AG10803 (cell line): ENCODE data around the gene EPC2.

ENCODE experiments used
- DNase-seq: peaks from one replicate; pipeline ENCODE4 v3.0.0; 2010; ENCODE audit warnings: low read depth
- H3K4me3 ChIP-seq: 2 replicates; pipeline ENCODE4 v1.5.1; 2011; ENCODE audit warnings: mild to moderate bottlenecking, low read length, control low read depth
- TF ChIP-seq, protein P1 (sequence below): conservative IDR thresholded peaks from 2 replicates; pipeline ENCODE4 v1.5.1; 2011; ENCODE audit warnings: mild to moderate bottlenecking, low read length, control low read depth, inconsistent platforms

Gene EPC2

DNA sequence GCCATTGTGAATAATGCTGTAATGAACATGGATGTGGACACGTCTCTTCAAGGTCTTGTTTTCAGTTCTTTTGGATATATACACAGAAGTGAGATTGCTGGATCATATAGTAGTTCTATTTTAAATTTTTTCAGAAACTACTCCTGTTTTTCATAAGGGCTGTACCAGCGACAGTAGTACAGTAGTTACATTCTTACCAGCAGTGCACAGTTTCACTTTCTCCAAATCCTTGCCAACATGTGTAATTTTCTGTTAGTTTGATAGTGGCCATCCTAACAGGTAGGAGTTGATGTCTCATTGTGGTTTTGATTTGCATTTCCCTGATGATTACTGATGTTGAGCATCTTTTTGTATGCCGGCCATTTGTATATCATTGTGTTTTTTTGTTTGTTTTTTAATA, 81.7 kb downstream of the EPC2 start:
- TF ChIP-seq, protein P1, sequence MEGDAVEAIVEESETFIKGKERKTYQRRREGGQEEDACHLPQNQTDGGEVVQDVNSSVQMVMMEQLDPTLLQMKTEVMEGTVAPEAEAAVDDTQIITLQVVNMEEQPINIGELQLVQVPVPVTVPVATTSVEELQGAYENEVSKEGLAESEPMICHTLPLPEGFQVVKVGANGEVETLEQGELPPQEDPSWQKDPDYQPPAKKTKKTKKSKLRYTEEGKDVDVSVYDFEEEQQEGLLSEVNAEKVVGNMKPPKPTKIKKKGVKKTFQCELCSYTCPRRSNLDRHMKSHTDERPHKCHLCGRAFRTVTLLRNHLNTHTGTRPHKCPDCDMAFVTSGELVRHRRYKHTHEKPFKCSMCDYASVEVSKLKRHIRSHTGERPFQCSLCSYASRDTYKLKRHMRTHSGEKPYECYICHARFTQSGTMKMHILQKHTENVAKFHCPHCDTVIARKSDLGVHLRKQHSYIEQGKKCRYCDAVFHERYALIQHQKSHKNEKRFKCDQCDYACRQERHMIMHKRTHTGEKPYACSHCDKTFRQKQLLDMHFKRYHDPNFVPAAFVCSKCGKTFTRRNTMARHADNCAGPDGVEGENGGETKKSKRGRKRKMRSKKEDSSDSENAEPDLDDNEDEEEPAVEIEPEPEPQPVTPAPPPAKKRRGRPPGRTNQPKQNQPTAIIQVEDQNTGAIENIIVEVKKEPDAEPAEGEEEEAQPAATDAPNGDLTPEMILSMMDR = no peak
- no peak overlapping the region for H3K4me3 ChIP-seq
- no peak for DNase-seq

DNA sequence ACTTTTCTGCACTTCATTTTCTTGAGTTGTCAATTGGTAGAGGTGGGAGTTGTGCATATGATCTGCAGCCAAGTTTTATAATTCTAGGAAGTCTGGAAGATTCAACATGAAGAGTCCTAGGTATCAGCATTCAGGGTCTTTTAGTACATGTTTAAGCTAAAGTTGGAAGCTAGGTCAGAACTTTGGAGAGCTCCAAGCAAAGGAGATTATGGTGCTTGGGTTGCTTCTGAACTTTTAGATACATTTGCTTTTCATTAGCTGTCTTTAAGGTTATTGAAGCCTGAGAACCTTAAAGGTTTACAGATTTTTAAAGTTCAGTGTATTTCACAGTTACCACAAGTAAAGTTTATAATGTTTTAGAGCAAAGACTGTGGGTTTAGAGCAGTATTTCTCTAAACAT, 85.5 kb downstream of the EPC2 start:
- TF ChIP-seq, protein P1 = no peak
- DNase-seq = no peak
- H3K4me3 ChIP-seq = no peak overlapping the region

DNA sequence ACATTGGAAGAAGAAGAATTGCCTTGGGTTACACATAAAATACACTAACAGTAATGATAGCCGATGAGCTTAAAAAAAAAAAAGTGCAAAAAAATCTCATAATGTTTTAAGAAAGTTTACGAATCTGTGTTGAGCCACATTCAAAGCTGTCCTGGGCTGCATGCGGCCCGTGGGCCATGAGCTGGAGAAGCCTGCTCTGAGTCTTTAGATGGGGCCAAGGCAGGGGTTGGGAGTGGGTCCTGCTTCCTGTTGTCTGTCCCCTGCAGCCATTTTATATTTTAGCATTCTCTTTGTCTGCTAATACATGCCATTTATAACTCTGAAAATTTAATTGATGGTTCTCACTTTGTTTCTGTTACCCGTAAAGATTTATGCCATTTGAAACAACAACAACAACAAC, 93.2 kb downstream of the EPC2 start:
- TF ChIP-seq, protein P1 = no peak
- no peak overlapping the region for H3K4me3 ChIP-seq
- no peak for DNase-seq

- H3K4me3 ChIP-seq = no peak overlapping the region
- TF ChIP-seq, protein P1 = no peak
- no peak for DNase-seq
Observed at GRCh38 chr2:148739454-148740105, 95.0 kb downstream of the EPC2 start.

DNA sequence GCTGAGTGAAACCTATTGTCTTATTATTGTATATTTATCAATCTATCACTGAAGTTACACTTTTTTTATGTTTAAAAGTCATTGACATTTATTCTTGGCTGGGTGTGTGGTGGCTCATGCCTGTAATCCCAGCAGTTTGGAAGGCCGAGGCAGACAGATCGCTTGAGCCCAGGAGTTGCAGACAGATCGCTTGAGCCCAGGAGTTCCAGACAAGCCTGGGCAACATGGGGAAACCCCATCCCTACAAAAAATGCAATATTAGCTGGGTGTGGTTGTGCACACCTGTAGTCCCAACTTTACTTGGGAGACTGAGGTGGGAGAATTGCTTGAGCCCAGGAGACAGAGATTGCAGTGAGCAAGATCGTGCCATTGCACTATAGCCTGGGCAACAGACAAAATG, 97.8 kb downstream of the EPC2 start:
- TF ChIP-seq, protein P1 = no peak
- no peak overlapping the region for H3K4me3 ChIP-seq
- DNase-seq = no peak

GRCh38 chr2:148745151-148745851, 100.8 kb downstream of the EPC2 start:
- DNase-seq = no peak
- TF ChIP-seq, protein P1 = no peak
- H3K4me3 ChIP-seq = no peak overlapping the region

DNA sequence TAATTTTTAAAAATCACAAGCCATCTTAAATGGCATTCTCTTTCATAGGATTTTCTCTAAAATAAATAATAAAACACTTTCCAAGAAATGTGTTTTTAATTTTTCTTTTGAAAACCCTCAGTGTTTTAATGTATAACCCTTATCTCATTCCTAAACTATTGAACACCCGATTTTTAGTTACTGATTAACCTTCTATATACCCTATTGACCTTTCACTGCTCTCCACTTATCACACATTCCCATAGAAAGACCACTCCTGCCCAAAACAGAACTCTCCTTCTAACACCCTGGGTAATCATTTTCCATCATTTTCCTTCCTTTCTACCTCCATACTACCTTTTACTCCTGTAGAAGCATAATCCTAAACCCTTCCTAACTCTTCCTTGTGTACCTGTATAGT, 102.4 kb downstream of the EPC2 start:
- no peak for DNase-seq
- no peak overlapping the region for H3K4me3 ChIP-seq
- TF ChIP-seq, protein P1 = no peak
